HCT116 (cell line): Measurements from ENCODE around the gene MESD. TPM values are rescaled to one million over a fixed set of nuclear protein-coding genes. Genes with fewer than 3 reads are reported as not detected.

Experiments used
- ATAC-seq: fragments of 200-7000 bp; cut with Tn5 transposase; 2 replicates; pipeline ENCODE4 v1.9.1; 2020; ENCODE audit warnings: mild to moderate bottlenecking, moderate library complexity
- BruUV-seq: library from RNA; stranded (reverse); fragments of 400-500 nt; replicated peaks from 2 replicates; lab custom pipeline; 2021; lab: Mats Ljungman, UMichigan
- CTCF ChIA-PET: fragments of 300-600 bp; sonication (Branson Sonifier 250); formaldehyde crosslinking; loops from one replicate; lab custom pipeline; 2021; ENCODE audit warnings: antibody characterized with exemption; lab: Charles Lee
- POLR2A ChIA-PET: fragments of 300-600, 350-600 bp; sonication (Branson Sonifier 250); formaldehyde crosslinking; loops from one replicate; lab custom pipeline; 2021; ENCODE audit warnings: antibody characterized with exemption; lab: Charles Lee
- RAD21 ChIA-PET, 2 experiments: fragments of 300-600 bp; sonication (Branson Sonifier 250); formaldehyde crosslinking; loops; one replicate each; lab custom pipeline; 2023; ENCODE audit warnings: low total read pairs in 2 of 2; ENCODE audit not compliant: uncharacterized antibody in 2 of 2, unreplicated experiment in 2 of 2, low non-redundant PET in 1 of 2; lab: Charles Lee
- DNase-seq: peaks from one replicate; pipeline ENCODE4 v3.0.0-alpha.2; 2010; ENCODE audit warnings: low read depth, low spot score
- H2AFZ ChIP-seq: fragments of 200-600 bp; shearing (Covaris generic), sonication (generic); 2 replicates; pipeline ENCODE4 v1.6.1; 2017; ENCODE audit warnings: low read depth, mixed run types, mixed read lengths, antibody characterized with exemption, low read length; ENCODE audit not compliant: poor library complexity, severe bottlenecking
- H3K27ac ChIP-seq: 2 replicates; pipeline ENCODE4 v1.5.1; 2012; ENCODE audit warnings: low read depth, low read length
- H3K27me3 ChIP-seq: fragments of 200-600 bp; sonication (generic); 2 replicates; pipeline ENCODE4 v1.6.1; 2016; ENCODE audit warnings: mixed run types, low read length, mixed read lengths; ENCODE audit not compliant: insufficient read depth
- H3K36me3 ChIP-seq, 2 experiments: fragments of 200-500 bp in 1 of 2; fragments of 200-600 bp in 1 of 2; sonication (Bioruptor generic) in 1 of 2; sonication (generic) in 1 of 2; 2 replicates each; pipeline versions ENCODE4 v1.5.1 to v1.6.1; 2014 to 2016; ENCODE audit warnings: low read length in 2 of 2, inconsistent platforms in 1 of 2, mixed read lengths in 1 of 2, mixed run types in 1 of 2; ENCODE audit not compliant: insufficient read depth in 2 of 2, control insufficient read depth in 1 of 2
- H3K4me1 ChIP-seq, 2 experiments: fragments of 200-600 bp in 1 of 2; sonication (generic) in 1 of 2; 2 replicates each; pipeline versions ENCODE4 v1.5.1 to v1.6.1; 2012 to 2017; ENCODE audit warnings: low read length in 2 of 2, inconsistent platforms in 1 of 2, mild to moderate bottlenecking in 1 of 2, mixed read lengths in 1 of 2, mixed run types in 1 of 2, moderate library complexity in 1 of 2; ENCODE audit not compliant: insufficient read depth in 2 of 2, control insufficient read depth in 1 of 2
- H3K4me2 ChIP-seq: fragments of 200-600 bp; sonication (generic); 2 replicates; pipeline ENCODE4 v1.6.1; 2017; ENCODE audit warnings: mixed run types, low read length, mixed read lengths
- H3K4me3 ChIP-seq, 2 experiments: fragments of 200-600 bp in 1 of 2; sonication (generic) in 1 of 2; replicated peaks in 1 of 2; 2 replicates each; pipeline ENCODE4 v1.5.1; 2011 to 2016; ENCODE audit warnings: low read length in 2 of 2, control low read depth in 1 of 2, low read depth in 1 of 2, mild to moderate bottlenecking in 1 of 2, mixed read lengths in 1 of 2, mixed run types in 1 of 2
- H3K79me2 ChIP-seq: fragments of 200-600 bp; sonication (generic); 2 replicates; pipeline ENCODE4 v1.6.1; 2017; ENCODE audit warnings: mild to moderate bottlenecking, mixed run types, low read length, moderate library complexity, mixed read lengths; ENCODE audit not compliant: insufficient read depth
- H3K9ac ChIP-seq: fragments of 200-600 bp; sonication (generic); 2 replicates; pipeline ENCODE4 v1.6.1; 2016; ENCODE audit warnings: low read length, mixed read lengths
- H3K9me2 ChIP-seq: fragments of 200-600 bp; sonication (generic), shearing (Covaris generic); 2 replicates; pipeline ENCODE4 v1.6.1; 2017; ENCODE audit warnings: mixed run types, mild to moderate bottlenecking, moderate library complexity; ENCODE audit not compliant: insufficient read depth
- H3K9me3 ChIP-seq, 2 experiments: fragments of 200-500 bp in 1 of 2; fragments of 200-600 bp in 1 of 2; sonication (Bioruptor generic) in 1 of 2; sonication (generic) in 1 of 2; 2 replicates each; pipeline ENCODE4 v1.6.1; 2014 to 2017; ENCODE audit warnings: low read length in 2 of 2, mixed read lengths in 2 of 2, inconsistent platforms in 1 of 2, low read depth in 1 of 2, mild to moderate bottlenecking in 1 of 2, mixed run types in 1 of 2, moderate library complexity in 1 of 2; ENCODE audit not compliant: control insufficient read depth in 1 of 2, insufficient read depth in 1 of 2
- H4K20me1 ChIP-seq: fragments of 200-600 bp; sonication (generic), shearing (Covaris generic); 2 replicates; pipeline ENCODE4 v1.6.1; 2017; ENCODE audit warnings: mixed run types, mild to moderate bottlenecking, moderate library complexity; ENCODE audit not compliant: insufficient read depth
- CTCF ChIP-seq, 3 experiments: fragments of 200-600 bp in 1 of 3; sonication (generic) in 1 of 3; IDR thresholded peaks in 2 of 3; conservative IDR thresholded peaks in 1 of 3; 2 replicates each; pipeline ENCODE4 v1.5.1; 2012 to 2017; ENCODE audit warnings: low read depth in 2 of 3, low read length in 2 of 3, antibody characterized with exemption in 1 of 3, borderline replicate concordance in 1 of 3, control low read depth in 1 of 3, mild to moderate bottlenecking in 1 of 3, mixed read lengths in 1 of 3, mixed run types in 1 of 3, moderate library complexity in 1 of 3; ENCODE audit not compliant: insufficient read depth in 1 of 3
- MAX ChIP-seq: IDR thresholded peaks from 2 replicates; pipeline ENCODE4 v1.6.1; 2012
- TCF7L2 ChIP-seq: IDR thresholded peaks from 2 replicates; pipeline ENCODE4 v1.7.0; 2011; ENCODE audit warnings: borderline replicate concordance, inconsistent platforms; ENCODE audit not compliant: insufficient read depth, insufficient read length; ENCODE audit errors: extremely low read depth
- YY1 ChIP-seq: IDR thresholded peaks from 2 replicates; pipeline ENCODE4 v1.6.1; 2011; ENCODE audit warnings: low read length, low read depth, moderate library complexity, mild to moderate bottlenecking; ENCODE audit not compliant: insufficient replicate concordance; ENCODE audit errors: extremely low read depth
- intact Hi-C: fragments of 100-400 bp; cut with micrococcal nuclease; formaldehyde crosslinking; loops from 2 replicates; pipeline ENCODE4 v1.10.0; 2022
- total RNA-seq: library from RNA; stranded (reverse); gene quantifications from one replicate; pipeline ENCODE4 v1.2.1, GENCODE V29; 2021; ENCODE audit not compliant: unreplicated experiment

Gene MESD
- total RNA-seq, 1 experiment from 2014 or later: 22.5 TPM

- no peak for TF ChIP-seq CTCF (IDR thresholded peaks at IDR 0.05 in 2 of 3, conservative IDR thresholded peaks at IDR 0.05 in 1 of 3; ENCODE audit: borderline replicate concordance in 1 of 3, insufficient read depth in 1 of 3, low read depth in 2 of 3, low read length in 2 of 3)
Measured at GRCh38 chr15:81002331-81003096, 12.9 kb upstream of the MESD start (continued).

GRCh38 chr15:81002009-81002330 is 12.4 kb upstream of the MESD start:
- Histone ChIP-seq H2AFZ (no peak overlapping the region), H3K4me2 (peak overlapping the region; percentile 79), H3K9me3 (no peaks in the 10 kb centered on the region), H3K27ac (peak overlapping the region; percentile 90), H3K27me3 (no peaks in the 10 kb centered on the region), H3K4me1 (peaks cover 15 to 36% of the 10 kb centered on the region in 2 experiments), H4K20me1 (no peaks in the 10 kb centered on the region), H3K4me3 (peak overlapping the region; percentile 66 to 77), H3K9me2 (no peaks in the 10 kb centered on the region), H3K79me2 (peaks cover 43% of the 10 kb centered on the region), H3K36me3 (peaks cover 0 to 7% of the 10 kb centered on the region in 2 experiments; a peak in 1 of 4 replicates), H3K9ac (peak overlapping the region; percentile 86)
- DNase-seq (no peak), ATAC-seq (peak; percentile 19)
- no peak for TF ChIP-seq TCF7L2
- TF ChIP-seq YY1: no peak
- no peak for TF ChIP-seq MAX
- BruUV-seq: no TSS peak
- intact Hi-C loops: loop anchor here (5.0 kb wide), 1 partner anchor 90 kb away; no protein-coding TSS in a partner anchor
- ChIA-PET POLR2A (no interaction called here), RAD21 (no interaction called here), CTCF (interaction anchor here (2.9 kb wide), 1 partner anchor 264 kb away, joined by 18 read pairs; no protein-coding TSS in a partner anchor)
